Endodermal cell (in vitro differentiated cells): ENCODE data around the gene DHX29. TPM values are rescaled to one million over a fixed set of nuclear protein-coding genes. Genes with fewer than 3 reads are reported as not detected.

ENCODE experiments used
- DNase-seq: peaks from one replicate; pipeline ENCODE4 v3.0.0-alpha.2; 2017
- H3K27ac ChIP-seq: 2 replicates; pipeline ENCODE4 v1.5.1; 2013; ENCODE audit warnings: mild to moderate bottlenecking, low read depth, low read length, moderate library complexity
- H3K27me3 ChIP-seq: 2 replicates; pipeline ENCODE4 v1.6.1; 2013; ENCODE audit warnings: mild to moderate bottlenecking, low read length, moderate library complexity; ENCODE audit not compliant: insufficient read depth, control insufficient read depth, poor library complexity, severe bottlenecking
- H3K36me3 ChIP-seq: 2 replicates; pipeline ENCODE4 v1.7.0; 2013; ENCODE audit warnings: mild to moderate bottlenecking, low read length, moderate library complexity; ENCODE audit not compliant: control insufficient read depth, insufficient read depth
- H3K4me1 ChIP-seq: one replicate; pipeline ENCODE4 v1.7.0; 2013; ENCODE audit warnings: low read length; ENCODE audit not compliant: control insufficient read depth, insufficient read depth
- H3K4me3 ChIP-seq: 2 replicates; pipeline ENCODE4 v1.5.1; 2013; ENCODE audit warnings: mild to moderate bottlenecking, low read length, moderate library complexity
- H3K9ac ChIP-seq: 2 replicates; pipeline ENCODE4 v1.6.1; 2013; ENCODE audit warnings: mild to moderate bottlenecking, low read length, moderate library complexity; ENCODE audit not compliant: poor library complexity, severe bottlenecking; ENCODE audit errors: extremely low read depth
- H3K9me3 ChIP-seq: 2 replicates; pipeline ENCODE4 v1.6.1; 2013; ENCODE audit warnings: mild to moderate bottlenecking, low read length, moderate library complexity; ENCODE audit not compliant: control insufficient read depth
- H3K27ac Mint-ChIP-seq: 2 replicates; pipeline ENCODE4 v1.8.0; 2020; ENCODE audit warnings: mixed read lengths
- H3K27me3 Mint-ChIP-seq: 2 replicates; pipeline ENCODE4 v1.8.0; 2021; ENCODE audit warnings: mild to moderate bottlenecking, mixed read lengths; ENCODE audit not compliant: insufficient read depth
- H3K36me3 Mint-ChIP-seq: 2 replicates; pipeline ENCODE4 v1.8.0; 2020; ENCODE audit warnings: low read depth, mixed read lengths
- H3K4me1 Mint-ChIP-seq: 2 replicates; pipeline ENCODE4 v1.8.0; 2020; ENCODE audit warnings: mixed read lengths
- H3K4me3 Mint-ChIP-seq: 2 replicates; pipeline ENCODE4 v1.8.0; 2020; ENCODE audit warnings: mild to moderate bottlenecking, moderate library complexity, mixed read lengths
- H3K9me3 Mint-ChIP-seq: 2 replicates; pipeline ENCODE4 v1.8.0; 2020; ENCODE audit warnings: mild to moderate bottlenecking, mixed read lengths
- CTCF ChIP-seq: fragments of 200-600 bp; sonication (generic); conservative IDR thresholded peaks from 2 replicates; pipeline ENCODE4 v1.5.0; 2021; ENCODE audit warnings: antibody characterized with exemption, mild to moderate bottlenecking
- WGBS, 2 experiments: methylation state at CpG; one replicate each; pipeline versions ENCODE4 v1.1.5 to v1.1.7; 2013; ENCODE audit warnings: missing lambda C conversion rate in 2 of 2, mixed read lengths in 1 of 2; ENCODE audit not compliant: insufficient coverage in 1 of 2, insufficient read length in 1 of 2; 5-methylcytosine and 5-hydroxymethylcytosine counted together
- total RNA-seq, 2 donors: library from RNA; stranded (reverse); fragmentation: NEBNext Ultra II Directional in 1 of 2; extraction: Animal tissue kit (Norgen Biotek cat#: 25700) in 1 of 2; gene quantifications; 2 replicates in 1 of 2; 3 replicates in 1 of 2; pipeline ENCODE4 v1.2.1, GENCODE V29; 2021

The DHX29 gene
- total RNA-seq, 2 donors from 2014 or later, result 27.9 to 29.0 TPM

GRCh38 chr5:55290991-55291390 is 16.5 kb downstream of the DHX29 start:
- H3K9me3 ChIP-seq, result peaks cover 16% of the 10 kb centered on the region
- Mint-ChIP-seq H3K4me1 (no peaks in the 10 kb centered on the region), H3K9me3 (peaks cover 10% of the 10 kb centered on the region), H3K27ac (no peak overlapping the region), H3K36me3 (peaks cover 76% of the 10 kb centered on the region), H3K27me3 (no peaks in the 10 kb centered on the region), H3K4me3 (no peak overlapping the region)
- no peak overlapping the region for H3K27ac ChIP-seq
- H3K36me3 ChIP-seq, result peaks cover 89% of the 10 kb centered on the region
- H3K4me1 ChIP-seq, result no peaks in the 10 kb centered on the region
- no peak for TF ChIP-seq CTCF
- no peaks in the 10 kb centered on the region for H3K27me3 ChIP-seq
- H3K9ac ChIP-seq, result no peak overlapping the region
- no peak for DNase-seq
- no peak overlapping the region for H3K4me3 ChIP-seq
- WGBS, 2 experiments, result 94% methylated on average over 2 of the region's 2 CpGs; no CpG with 5 or more reads in 1 of the 2 experiments

- no peak for TF ChIP-seq CTCF
- DNase-seq, result no peak
- H3K9ac ChIP-seq, result no peak overlapping the region
- H3K27me3 Mint-ChIP-seq, result no peaks in the 10 kb centered on the region
- no peak overlapping the region for H3K4me3 Mint-ChIP-seq
- no peak overlapping the region for H3K4me3 ChIP-seq
- peaks cover 4% of the 10 kb centered on the region for H3K9me3 ChIP-seq
- no peaks in the 10 kb centered on the region for H3K27me3 ChIP-seq
- peaks cover 77% of the 10 kb centered on the region for H3K36me3 Mint-ChIP-seq
- no peaks in the 10 kb centered on the region for H3K4me1 ChIP-seq
- H3K9me3 Mint-ChIP-seq, result peaks cover 2% of the 10 kb centered on the region
- no peak overlapping the region for H3K27ac Mint-ChIP-seq
- no peaks in the 10 kb centered on the region for H3K4me1 Mint-ChIP-seq
- H3K27ac ChIP-seq, result no peak overlapping the region
- H3K36me3 ChIP-seq, result peaks cover 89% of the 10 kb centered on the region
Measured at GRCh38 chr5:55289808-55290207, 17.7 kb downstream of the DHX29 start.

- H3K36me3 ChIP-seq, result peaks cover 79% of the 10 kb centered on the region
- H3K36me3 Mint-ChIP-seq, result peaks cover 65% of the 10 kb centered on the region
Measured at GRCh38 chr5:55286411-55286933, 21.0 kb downstream of the DHX29 start.

More at GRCh38 chr5:55286411-55286933, 21.0 kb downstream of the DHX29 start:
- Histone ChIP-seq H3K9me3 (no peaks in the 10 kb centered on the region), H3K4me1 (no peaks in the 10 kb centered on the region), H3K27me3 (no peaks in the 10 kb centered on the region), H3K27ac (no peak overlapping the region), H3K9ac (no peak overlapping the region), H3K4me3 (no peak overlapping the region)
- TF ChIP-seq CTCF, result no peak
- Mint-ChIP-seq H3K27ac (no peak overlapping the region), H3K4me3 (no peak overlapping the region), H3K27me3 (no peaks in the 10 kb centered on the region), H3K9me3 (no peaks in the 10 kb centered on the region), H3K4me1 (no peaks in the 10 kb centered on the region)
- DNase-seq, result no peak
- 89 to 90% methylated on average over 1 of the region's 1 CpG for WGBS, 2 experiments
